HG03520 (cell line): ENCODE data around the gene PPP1R1B.

Experiments
- ATAC-seq: cut with Tn5 transposase; IDR thresholded peaks from one replicate; pipeline ENCODE4 v1.9.1; 2021; ENCODE audit warnings: mild to moderate bottlenecking, moderate library complexity; ENCODE audit not compliant: unreplicated experiment

The PPP1R1B gene

DNA sequence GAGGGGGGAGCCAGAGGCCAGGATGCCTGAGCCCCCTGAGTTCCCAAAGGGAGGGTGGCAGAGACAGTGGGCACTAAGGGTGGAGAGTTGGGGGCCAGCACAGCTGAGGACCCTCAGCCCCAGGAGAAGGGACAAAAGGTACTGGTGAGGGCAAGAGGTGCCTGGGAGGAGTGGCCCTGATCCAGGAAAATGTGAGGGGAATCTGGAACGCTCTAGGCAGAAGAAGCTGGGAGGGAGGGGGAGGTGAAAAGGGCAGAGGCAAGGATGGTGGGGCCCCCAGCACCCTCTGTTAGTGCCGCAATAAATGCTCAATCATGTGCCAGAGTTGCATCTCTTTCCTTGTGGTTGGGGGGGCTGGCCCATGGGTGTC lies 39.5 kb downstream of the PPP1R1B start:
- ATAC-seq, result no peak

DNA sequence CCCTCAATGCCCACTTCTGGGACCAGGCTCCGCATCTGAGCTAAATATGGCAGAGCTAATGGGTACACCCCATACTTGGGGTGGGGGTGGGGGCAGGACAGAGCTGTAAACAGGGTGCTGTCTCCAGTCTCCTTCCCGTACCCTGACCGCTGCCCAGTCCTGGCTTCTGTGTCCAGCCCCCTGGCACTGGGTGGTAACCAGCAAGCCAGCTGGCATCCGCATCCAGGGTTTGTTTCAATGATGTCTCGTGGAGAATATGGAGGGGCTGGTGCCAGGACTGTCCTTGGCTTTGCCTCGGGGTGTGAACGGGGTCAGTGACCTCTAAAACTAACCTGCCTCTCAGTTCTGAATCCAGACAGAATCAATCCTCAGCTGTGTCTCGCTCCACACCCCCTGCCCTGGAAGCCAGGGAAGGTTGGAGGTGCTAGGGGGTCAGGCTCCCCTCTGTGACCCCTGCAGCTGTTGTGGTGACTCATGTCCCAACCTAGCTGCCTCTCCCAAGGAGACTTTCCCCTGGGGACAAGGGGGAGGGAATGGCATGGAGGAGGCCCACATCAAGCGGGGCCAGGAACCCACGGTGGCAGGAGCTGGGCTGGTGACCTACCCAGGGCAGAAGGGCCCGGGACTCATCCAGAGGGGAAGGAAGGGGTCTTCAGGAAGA lies 40.0 kb downstream of the PPP1R1B start:
- no peak for ATAC-seq

DNA sequence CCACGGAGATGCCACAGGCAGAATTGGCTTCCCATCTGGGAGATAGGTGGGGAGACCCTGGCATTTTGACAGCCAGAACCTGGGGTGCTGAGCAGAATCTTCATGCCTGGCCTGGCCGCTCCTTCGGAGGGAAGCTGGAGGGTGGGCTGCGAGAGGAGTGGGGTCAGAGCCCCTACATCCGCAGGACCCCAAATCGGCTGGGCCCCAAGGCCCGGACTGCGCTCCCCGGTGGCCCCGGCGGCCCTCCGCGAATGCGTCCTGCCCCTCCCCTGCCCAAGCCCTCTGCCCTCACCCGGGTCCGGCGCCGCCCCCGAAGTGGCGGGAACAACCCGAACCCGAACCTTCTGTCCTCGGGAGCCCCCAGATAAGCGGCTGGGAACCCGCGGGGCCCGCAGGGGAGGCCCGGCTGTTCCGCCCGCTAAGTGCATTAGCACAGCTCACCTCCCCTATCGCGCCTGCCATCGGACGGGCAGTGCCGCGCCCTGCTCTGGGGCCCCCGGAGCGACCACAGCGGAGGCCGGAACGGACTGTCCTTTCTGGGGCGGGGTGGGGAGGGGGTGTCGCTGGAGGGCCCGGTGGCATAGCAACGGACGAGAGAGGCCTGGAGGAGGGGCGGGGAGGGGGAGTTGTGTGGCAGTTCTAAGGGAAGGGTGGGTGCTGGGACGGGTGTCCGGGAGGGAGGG lies 40.7 kb downstream of the PPP1R1B start:
- ATAC-seq, result no peak

DNA sequence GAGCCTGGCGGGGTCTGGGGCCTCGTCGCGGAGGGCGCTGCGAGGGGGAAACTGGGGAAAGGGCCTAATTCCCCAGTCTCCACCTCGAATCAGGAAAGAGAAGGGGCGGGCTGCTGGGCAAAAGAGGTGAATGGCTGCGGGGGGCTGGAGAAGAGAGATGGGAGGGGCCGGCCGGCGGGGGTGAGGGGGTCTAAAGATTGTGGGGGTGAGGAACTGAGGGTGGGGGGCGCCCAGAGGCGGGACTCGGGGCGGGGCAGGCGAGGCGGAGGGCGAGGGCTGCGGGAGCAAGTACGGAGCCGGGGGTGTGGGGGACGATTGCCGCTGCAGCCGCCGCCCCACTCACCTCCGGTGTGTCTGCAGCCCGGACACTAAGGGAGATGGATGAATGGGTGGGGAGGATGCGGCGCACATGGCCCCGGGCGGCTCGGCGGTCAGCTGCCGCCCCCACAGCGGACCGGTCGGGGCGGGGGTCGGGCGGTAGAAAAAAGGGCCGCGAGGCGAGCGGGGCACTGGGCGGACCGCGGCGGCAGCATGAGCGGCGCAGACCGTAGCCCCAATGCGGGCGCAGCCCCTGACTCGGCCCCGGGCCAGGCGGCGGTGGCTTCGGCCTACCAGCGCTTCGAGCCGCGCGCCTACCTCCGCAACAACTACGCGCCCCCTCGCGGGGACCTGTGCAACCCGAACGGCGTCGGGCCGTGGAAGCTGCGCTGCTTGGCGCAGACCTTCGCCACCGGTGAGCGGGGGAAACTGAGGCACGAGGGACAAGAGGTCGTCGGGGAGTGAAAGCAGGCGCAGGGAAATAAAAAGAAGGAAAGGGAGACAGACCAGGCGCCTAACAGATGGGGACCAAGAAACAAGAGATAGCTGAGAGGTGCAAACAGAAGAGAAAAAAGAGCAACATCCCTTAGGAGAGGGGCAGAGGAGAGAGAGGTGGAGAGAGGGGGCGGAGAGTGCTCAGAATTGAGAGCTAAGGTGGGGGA lies 41.5 kb downstream of the PPP1R1B start, which contains the start of gene PNMT:
Gene PNMT, plus strand, starts transcription at position 509 of the 980 bp plus-strand sequence. Its CDS starts 23 bp downstream, at position 532.
- ATAC-seq, result no peak

DNA sequence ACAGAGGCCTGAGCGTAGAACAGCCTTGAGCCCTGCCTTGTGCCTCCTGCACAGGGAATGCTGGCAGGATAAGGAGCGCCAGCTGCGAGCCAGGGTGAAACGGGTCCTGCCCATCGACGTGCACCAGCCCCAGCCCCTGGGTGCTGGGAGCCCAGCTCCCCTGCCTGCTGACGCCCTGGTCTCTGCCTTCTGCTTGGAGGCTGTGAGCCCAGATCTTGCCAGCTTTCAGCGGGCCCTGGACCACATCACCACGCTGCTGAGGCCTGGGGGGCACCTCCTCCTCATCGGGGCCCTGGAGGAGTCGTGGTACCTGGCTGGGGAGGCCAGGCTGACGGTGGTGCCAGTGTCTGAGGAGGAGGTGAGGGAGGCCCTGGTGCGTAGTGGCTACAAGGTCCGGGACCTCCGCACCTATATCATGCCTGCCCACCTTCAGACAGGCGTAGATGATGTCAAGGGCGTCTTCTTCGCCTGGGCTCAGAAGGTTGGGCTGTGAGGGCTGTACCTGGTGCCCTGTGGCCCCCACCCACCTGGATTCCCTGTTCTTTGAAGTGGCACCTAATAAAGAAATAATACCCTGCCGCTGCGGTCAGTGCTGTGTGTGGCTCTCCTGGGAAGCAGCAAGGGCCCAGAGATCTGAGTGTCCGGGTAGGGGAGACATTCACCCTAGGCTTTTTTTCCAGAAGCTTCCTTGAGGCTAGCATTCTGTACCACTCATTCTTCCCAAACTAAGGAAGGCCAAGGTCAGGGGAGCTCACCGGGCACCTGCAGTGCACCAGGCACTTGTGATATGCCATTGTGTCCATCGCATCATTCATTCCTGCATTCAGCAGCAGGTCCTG lies 43.4 kb downstream of the PPP1R1B start:
- ATAC-seq, result no peak

DNA sequence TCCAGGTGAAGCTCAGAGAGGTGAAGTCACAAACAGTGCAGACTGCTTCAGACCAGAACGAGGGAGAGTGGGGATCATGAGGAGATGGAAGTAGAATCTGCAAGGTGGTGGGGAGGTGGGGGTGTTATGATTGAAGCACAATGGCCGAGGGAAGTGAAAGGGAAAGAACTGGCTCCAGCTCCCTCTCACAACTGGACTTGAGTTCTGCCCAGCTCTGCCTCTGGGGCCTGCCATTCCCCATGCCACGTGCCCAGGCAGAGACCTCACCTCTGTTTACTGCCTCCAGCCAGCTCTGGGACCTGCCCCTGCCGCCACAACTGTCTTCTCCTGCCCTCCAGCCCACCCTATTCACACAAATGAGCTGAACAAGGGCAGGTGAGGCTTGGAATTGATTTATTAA lies 44.0 kb downstream of the PPP1R1B start:
- no peak for ATAC-seq

DNA sequence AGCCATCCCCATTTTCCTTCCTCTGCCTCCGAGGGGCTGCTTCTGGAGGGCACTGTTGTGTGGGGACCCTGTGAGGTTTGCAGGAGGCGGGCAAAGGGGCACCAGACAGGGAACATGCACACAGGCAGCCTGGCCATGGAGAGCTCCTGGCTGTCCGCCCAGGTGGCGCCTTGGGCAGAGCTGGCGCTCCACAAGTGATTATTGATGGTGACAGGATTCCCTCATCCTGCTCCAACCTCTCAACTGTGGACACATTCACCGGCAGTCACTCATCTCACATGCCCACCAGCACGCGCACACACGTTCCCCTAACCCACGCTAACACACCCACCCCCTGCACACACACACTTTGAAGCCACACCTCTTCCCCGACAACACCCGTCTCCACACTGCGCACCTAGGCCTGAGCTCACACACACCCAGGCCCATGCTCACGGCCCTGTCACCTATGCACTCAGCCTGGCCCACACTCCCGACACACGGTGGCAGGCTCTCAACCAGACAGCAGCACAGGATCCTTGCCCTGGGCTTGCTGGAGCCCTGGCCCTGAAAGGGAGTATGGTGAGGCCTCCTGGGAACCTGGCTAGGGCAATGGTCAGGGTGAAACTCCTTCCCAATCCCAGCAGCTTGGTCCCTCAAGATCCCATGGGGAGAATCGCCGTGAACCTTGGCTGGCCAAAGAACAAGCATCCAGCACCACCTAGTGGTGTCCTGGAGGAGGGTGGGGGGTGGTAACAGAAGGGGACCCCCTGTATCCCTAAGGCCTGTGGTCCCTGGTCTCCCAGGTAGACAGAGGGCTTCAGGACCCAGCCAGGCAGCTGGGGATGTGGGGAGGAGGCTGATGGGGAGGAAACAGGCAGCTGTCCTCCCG lies 45.1 kb downstream of the PPP1R1B start:
- ATAC-seq, result no peak

DNA sequence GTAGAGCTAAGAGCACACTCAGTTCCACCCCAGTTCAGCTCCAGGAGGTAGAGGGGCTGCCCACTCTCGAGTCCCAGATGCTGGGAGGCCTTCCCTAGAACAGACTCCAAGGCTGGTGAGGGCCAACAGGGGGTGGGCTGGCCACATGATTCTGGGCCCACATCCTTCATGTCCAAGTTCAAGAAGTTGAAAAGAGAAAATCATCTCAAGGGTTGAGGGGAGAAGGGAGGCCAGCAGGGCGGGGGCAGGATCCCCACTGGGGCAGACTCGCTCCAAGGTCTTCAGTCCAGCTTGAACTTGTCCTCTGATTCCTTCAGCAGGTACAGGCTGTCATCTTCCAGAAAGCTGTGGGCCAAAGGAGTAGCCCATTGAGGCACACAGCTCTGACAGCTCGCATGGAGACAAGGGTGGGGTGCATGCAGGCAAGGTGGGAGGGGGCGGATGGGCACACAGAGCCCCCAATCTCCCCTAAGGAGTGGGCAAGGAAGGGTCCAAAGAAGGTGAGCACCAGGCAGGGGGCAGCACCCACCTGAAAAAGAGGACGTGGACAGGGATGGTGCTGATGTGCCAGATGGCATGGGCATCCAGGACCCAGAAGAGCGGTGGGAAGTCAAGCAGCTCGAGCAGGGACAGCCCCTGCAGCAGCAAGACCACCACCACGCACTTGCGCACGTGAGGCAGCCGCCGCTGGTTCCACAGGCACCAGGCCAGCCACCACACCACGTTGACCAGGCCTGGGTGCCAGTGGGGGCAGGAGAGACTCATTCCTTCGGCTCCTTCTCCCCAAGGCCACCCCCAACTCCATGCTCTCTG lies 46.0 kb downstream of the PPP1R1B start:
- ATAC-seq, result no peak

DNA sequence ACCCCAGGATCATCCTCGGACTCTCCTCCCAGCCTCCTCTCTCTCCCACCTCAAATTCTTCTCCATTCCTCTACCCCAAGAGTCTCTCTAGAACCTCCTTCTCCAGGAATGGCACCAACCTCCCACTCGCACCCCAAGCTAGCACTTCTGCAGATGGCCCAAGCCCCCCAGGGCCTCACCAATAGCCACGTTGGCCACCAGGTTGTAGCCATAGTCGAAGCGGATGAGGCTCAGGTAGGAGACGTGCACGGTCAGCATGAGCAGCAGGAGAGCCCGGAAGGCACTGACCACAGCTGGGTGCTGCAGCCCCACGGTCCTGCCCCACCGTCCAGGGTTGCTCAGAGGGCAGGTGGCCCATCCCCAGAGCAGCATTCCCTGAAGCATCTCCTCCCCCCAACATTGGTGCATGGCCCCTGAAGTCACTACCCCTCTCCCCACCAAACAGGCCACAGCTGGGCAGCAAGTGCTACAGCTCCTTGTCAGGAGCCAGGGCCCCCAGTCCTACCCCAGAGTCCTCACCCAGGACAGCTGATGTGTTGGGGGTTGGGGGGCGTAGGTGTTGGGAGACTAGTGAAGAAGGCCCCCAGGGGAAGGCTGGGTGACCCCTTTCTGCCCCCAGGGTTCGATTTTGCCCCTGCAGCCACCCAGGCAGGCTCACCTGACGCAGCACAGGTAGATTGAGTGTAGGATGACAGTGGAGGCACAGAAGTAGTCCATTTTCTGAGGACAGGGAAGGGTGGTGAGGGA lies 46.8 kb downstream of the PPP1R1B start:
- no peak for ATAC-seq

DNA sequence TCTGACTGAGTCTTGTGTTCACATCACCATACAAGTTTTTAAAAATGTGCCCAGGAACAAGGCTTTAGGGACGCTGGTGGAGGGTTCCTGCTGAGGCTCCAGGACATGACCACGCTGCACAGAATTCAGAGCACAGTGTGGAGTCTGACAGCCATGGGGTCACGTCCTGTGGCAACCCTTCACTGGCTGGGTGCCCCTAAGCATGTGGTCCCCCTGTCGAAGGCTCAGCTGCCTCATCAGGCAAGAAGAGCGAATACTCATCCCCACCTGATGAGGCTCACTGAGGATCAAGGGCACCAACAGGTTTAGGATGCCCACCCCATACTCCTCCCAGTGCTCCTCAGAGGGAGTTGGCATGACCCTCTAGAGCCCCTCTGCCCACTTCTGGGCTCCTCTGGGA lies 47.4 kb downstream of the PPP1R1B start:
- no peak for ATAC-seq

DNA sequence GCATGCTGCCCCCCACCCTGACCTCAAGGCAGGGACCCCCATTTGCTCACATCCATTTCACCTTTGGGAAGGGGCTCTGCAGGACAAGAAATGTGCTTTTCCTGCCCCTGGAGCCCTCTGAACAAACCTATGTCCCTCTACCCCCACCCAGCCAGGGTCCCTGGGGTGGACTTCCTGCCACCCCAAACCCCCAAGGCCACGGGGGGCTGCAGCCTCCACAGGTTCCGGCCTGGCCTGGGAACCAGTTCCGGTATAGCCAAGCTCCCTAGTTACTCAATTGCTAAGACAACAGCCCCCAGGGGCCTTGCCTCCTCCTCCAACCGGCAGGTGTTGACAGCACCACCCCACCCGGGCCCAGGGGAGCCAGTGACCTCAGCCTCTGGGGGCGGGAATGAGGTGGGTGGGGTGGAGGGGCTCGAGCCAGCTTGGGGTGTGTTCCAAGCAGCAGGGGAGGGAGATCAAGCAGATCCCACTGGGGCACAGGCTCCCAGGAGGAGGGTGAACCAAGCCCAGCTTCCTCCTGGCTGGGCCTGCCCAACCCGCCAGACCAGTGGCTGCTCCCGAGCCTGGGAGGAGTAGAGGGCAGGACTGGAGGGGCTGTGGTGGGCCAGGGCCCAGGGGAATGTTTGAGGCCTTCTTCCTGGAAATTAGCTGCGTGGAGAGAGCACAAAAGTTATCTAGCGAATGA lies 48.1 kb downstream of the PPP1R1B start:
- no peak for ATAC-seq

DNA sequence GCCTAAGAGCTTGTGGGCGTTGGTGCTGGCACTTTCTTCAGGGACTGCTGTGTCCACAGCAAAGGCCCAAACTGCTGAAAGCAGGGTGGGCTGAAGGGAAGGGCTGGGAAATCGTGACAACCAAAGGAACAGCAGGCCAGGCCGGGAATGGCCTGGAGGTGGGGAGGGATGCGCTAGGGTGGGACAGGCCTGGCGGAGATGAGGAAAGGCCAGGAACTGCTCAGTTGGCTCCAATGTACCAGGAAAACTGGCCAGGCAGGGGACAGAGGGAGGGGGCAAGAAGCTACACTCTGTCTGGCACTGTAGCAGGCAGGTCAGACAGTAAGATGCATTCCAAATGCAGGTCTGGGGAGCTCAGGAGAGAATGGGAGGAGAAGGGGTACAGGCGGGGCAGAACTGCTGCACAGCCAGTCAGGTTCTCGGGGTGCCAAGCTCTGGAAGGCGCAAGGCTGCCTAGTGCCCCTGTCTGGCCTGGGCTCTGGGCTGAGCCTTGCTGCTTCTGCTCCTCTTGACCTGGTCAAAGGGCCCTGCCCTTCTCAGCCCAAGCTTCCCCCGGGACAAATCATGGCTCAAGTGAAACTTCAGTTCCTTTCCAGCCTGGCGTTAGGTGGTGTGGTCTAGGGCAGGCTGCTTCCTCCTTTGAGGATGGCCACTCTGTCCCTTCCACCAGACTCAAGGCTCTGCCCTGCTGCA lies 48.8 kb downstream of the PPP1R1B start:
- ATAC-seq, result no peak

DNA sequence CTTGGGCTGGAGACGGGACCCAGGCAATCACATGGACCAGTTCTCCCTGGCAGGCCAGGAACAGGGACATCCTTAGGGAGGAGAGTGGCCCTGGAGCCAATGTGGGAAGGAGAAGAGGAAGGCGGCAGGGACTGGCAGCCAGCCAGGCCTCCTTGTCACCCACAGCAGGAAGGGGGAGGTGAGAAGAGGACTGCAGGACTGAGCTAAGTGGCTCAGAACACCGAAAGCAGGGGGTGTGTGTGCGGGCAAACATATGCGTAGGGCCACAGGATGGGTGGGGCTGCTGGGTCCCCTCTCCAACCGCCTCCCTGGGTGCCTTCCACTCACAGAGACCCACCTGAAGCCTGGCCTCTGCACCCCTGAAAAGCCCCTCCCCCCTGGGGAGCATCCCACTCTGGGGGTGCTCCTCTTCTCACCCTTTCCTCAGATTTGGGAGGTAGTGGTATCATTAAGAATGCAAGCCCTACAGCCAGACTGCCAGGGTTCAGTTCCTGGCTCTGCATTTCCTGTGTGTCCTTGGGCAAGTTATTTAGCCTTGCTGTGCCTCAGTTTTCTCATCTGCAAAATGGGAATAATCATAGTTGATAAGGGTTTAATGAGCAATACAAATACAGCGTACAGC lies 49.6 kb downstream of the PPP1R1B start:
- no peak for ATAC-seq

DNA sequence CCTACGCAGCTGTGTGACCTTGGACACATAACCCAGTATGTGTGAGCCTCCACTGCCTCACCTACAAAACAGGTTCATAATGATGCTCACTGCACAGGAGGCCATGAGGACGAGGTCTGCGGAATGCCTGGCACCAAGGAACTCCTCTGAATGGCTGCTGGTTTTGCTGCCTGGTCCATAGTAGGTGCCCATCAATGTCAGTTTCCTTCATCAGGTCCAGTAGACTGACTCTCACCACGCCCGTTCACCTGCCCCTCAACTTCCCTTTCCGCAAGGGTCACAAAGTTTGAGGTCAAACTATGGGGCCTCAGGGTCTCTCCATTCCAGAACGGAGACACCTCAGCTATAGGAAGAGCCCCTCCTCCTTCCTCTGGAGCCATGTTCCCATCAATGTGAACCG lies 50.3 kb downstream of the PPP1R1B start:
- ATAC-seq, result no peak

DNA sequence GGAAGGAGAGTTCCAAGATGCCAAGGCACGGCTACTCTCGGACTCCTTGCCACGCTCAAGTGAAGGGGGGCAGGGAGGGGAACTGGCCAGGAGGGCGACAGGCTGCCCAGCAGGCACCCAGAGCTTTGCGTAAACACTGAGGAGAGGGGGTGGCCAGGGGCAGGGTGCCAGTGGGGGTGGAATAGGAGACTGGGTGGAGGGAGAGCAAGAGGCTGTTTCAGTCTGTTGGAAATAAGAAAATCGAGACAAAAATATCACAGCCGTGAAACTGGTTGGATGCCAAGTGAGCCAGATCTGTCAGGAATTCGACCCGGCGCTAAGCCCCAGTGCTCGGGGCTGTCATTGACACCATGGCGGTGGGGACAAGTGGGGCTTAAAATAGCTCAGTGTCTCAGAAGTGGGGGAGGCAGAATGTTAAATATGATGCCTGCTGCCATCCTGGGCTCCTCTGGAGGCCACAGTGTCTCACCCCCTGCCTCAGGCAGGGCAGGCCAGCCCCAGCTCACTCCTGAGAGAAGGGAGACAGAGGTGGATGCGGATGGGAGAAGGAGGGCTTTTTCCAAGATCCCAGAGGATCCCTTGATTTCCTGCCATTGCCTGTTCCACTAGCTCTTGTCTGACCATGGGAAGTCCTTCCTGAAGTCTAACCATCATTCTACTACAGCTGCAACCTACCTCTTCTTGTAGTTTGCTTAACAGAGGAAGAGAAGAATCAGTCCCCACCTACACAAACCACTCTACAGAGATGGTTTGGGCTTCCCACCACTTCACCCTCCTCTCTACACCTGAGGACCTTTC lies 51.0 kb downstream of the PPP1R1B start:
- ATAC-seq, result no peak
